Embryonic facial prominence (tissue), 1 donor: ENCODE results near the gene CREBRF.
"Not testable (repeated sequence)": the region's sequence is repeated elsewhere in the genome, so short reads cannot be mapped to it uniquely, and the experiment has no call there.

Source experiments
- DNase-seq: peaks from one replicate; pipeline ENCODE4 v3.0.0-alpha.2; 2016; ENCODE audit errors: extremely low spot score

CREBRF gene

GRCh38 chr5:173035904-173036707, 20.0 kb upstream of the CREBRF start:
- no peak for DNase-seq

- no peak for DNase-seq
These were observed 17.0 kb upstream of the CREBRF start for GRCh38 chr5:173039188-173039587.

DNA sequence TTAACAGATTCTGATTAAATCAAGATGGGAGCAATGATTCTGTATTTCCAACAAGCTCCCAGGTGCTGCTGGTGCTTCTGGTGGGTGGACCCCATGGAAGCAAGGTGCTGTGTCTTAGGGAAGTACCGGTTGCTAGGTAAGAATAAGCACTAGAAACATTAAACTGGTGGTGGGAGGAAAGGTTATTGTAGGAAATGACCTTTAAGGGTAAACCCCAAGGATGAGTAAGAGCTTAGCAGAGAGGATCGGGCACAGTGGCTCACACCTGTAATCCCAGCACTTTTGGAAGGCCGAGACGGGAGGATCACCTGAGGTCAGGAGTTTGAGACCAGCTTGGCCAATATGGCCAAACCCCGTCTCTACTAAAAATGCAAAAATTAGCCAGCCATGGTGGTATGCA, 16.2 kb upstream of the CREBRF start:
- DNase-seq, result no peak

DNA sequence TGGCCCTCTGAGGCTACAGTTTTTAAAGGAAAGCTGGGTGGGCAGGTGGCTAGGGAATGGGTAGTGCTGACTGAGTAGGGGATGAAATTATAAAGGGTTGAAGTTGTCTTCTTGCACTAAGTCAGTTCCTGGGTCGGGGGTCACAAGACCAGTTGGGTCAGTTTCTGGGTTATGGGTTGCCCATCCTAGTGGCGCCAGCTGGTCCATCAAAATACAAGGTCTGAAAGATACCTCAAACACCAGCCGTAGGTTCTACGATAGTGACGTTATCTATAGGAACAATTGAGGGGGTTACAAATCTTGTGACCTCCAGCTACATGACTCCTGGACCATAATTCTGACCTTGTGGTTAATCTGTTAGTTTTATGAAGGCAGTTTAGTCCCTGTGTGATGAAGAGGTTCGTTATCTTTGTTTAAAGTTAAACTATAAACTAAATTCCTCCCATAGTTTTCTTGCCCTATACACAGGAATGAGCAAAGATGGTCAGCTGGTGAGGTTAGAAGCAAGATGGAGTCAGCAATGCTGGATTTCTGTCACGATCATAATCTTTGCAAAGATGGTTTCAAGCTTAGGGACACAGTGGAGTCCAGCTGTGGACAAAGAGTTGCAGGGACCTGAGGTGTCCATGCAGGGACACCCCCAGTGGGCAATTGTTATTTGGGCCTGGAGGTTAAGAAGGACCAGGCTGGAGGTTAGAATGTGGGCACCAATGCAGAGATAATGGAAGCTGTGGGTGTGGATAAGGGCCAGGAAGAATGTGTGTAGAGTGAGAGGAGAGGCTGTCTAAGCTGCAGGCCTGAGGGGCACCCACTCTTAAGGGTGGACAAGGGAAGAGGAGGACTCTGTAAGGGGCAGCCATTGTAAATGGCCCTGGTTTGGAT, 14.0 kb upstream of the CREBRF start:
- no peak for DNase-seq

GRCh38 chr5:173042763-173043107, 13.4 kb upstream of the CREBRF start:
- DNase-seq, result no peak

GRCh38 chr5:173045474-173045873, 10.7 kb upstream of the CREBRF start:
- DNase-seq, result no peak

- DNase-seq, result not testable (repeated sequence)
These were observed 8.9 kb upstream of the CREBRF start for GRCh38 chr5:173047096-173047837.

DNA sequence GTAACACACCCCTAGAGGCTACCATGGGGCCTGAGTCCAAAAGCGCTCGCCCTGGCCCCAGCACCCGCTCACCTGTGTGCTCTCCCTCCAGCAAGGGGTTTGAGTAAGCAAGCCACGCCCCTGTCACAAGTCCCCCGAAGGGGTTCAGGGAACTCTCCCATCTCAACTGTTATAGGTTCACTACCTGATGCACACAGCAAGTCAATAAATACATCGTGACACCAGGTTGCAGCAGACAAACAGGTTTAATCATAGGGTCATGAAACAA, 8.4 kb upstream of the CREBRF start:
- DNase-seq, result no peak

GRCh38 chr5:173050791-173051190, 5.4 kb upstream of the CREBRF start:
- DNase-seq, result no peak

GRCh38 chr5:173051746-173052145, 4.4 kb upstream of the CREBRF start:
- DNase-seq, result no peak

DNA sequence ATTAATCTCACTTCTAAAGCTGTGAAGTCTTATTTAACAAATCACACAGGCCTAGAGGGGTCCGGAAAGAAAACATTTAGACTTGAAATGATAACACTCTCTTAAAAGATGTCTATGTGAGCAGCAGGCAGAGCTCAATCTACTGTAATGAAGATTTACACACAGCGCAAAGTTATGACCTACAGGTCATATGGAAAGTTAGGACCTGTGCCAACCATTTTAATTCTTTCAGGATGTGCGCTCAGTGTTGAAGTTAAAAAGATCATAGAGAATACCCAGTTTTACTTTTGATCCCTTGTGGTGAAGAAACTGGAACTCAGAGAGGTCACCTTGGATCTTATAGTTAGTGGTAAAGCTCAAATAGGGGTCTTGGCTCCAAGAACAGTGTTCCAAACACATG, 3.1 kb upstream of the CREBRF start:
- no peak for DNase-seq

DNA sequence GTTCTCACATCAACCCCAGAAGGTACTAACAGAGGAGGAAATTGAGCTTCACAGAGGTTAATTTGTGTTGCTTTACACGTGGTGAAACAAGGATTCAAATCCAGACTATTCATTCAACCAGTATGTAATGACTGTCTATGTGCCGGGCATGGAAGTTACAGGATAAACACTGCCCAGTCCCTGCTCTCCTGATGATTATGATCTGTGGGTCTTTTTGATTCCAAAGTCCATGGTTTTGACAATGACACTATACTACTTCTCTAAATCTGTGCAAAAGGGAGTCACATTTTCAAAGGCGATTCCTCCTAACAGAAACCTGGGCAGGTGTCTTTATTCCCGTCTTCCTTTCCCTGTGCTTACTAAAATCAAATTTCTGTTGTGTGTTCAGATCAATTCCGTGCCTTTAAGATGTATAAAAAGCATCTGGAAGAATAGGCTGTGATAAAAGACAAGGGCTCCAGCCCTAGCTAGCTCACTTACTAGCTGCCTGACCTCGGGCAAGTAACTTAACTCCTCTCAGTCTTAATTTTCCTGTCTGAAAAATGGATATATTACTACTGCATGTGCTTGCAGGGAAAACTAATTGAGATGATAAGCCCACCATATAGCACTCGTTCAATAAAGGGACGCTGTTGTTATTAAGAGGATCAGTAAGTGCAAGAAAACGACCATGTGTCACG, 970 bp upstream of the CREBRF start:
- DNase-seq, result no peak

GRCh38 chr5:173055722-173055982, 500 bp upstream of the CREBRF start:
- DNase-seq, result no peak

DNA sequence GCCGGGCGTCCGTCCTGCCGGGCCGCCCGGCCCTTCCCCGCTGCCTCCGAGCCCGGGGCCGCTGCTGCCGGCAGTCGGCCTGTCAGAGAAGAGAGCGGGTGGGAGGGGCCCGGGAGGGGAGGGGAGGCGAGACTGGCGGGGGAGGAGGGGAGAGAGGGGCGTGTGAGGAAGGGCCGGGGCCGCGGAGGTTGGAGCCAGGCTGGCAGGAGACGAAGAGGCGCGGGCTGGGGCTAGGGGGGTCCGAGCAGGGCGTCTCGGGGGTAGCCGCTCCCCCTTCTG, 570 bp downstream of the CREBRF start:
- peak; percentile 66 for DNase-seq

GRCh38 chr5:173057062-173057924, 1.1 kb downstream of the CREBRF start:
- peak; percentile 91 for DNase-seq

DNA sequence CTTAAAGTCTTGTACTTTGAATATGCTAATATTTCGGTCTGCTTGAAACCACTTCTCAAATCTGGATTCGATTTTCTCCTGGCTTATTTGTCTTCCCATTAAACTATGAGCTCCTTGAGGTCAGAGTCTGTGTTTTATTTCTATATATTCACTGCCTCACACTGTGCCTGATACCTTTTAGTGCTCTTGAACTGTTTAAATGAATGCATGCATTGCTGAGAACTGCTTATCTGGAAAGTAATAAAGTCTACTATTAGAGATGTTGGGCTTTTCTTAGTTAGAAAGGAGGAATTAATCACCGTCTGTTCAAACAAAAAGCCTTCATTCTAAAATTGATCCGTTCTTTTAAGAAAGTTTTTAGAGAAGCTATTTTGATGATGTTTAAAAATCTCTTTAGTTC, 6.0 kb downstream of the CREBRF start:
- DNase-seq, result no peak

DNA sequence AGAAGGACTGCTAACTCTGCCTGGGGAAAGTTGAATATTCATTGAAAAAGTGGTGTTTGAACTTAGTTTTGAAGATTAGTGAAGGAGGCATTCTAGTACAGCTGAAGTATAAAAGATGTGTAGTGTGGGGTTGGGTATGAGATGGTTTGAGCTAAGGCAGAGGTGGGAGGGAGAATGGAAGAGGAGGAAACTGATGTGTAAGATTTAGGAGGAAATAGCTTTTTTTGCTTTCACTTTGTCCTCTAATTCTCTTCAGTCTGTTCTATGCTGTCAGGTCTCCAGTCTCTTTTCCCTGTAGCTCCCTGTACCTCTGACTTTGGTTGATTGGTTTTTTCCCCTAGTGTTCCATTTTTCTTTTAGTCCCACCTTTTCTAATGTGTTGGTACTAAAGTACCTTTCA, 9.0 kb downstream of the CREBRF start:
- no peak for DNase-seq

DNA sequence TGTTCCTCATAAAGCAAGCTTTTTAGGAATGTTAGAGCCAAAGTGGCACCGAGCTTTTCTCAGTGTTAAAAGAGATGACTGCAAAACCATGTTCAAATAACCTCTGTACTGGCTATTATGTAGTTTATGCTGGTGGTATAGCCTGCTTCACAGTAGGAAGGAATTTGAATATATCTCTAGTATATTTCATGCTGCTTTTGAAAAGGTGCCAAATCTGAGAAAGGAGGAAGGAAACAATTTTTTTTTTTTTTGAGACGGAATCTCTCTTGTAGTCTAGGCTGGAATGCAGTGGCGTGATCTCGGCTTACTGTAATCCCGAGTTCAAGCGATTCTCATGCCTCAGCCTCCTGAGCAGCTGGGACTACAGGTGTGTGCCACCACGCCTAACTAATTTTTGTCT, 13.5 kb downstream of the CREBRF start:
- DNase-seq, result no peak

DNA sequence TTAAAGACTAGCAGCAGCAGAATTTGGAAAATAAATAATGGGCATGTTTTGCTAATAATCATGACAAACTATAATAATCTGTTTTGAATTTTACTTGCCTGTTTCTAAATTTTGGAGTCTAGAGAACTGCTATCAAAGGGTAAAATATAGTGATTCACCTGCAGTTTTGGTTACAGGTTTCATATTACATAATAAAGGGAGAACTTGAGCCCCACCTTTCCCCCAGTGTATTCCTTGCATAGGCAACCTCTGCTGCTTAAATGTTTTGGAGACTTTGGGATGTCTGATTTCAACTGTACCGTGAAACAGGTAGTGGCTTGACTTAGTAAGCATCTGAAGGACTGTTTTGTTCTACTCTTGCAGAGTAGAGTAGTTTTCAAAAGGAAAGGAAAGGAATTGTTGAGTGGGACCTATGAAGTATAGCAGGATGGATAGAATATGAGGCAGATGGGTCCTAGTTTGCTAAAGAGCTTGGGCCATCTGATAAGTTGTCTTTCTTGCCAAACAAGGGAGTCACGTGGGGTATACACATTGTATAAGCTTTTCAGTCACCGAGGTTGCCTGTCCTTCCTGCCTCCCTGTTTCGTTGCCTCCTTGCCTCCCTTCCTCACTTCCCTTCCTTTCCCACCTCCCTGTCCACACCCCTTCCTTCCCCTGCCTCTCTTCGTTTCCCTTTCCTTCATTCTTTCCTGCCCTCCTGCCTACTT, 19.1 kb downstream of the CREBRF start:
- no peak for DNase-seq

DNA sequence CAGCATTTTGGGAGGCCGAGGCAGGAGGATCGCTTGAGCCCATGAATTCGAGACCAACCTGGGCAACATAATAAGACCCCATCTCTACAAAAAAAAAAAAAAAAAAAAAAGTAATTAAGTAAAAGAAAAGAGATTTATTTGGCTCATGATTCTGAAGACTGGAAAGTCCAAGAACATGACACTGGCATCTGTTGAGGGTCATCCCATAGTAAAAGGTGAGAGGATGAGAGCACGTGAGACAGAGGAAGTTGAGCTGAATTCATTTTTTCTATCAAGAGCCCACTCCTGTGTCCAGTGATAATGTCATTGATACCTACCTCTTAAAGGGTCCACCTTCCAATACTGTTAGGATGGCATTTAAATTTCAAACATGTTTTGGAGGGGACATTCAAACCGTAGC, 19.8 kb downstream of the CREBRF start:
- DNase-seq, result no peak

DNA sequence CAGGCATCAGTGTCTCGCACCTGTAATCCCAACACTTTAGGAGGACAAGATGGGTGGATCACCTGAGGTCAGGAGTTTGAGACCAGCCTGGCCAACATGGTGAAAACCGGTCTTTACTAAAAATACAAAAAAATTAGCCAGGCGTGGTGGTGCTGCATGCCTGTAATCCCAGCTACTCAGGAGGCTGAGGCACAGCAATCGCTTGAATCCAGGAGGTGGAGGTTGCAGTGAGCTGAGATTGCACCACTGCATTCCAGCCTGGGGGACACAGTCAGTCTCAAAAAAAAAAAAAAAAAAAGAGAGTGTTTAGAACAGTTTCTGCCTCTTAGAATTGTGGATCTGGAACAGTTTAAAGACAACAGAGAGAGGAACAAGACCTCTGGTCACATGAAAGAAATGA, 20.3 kb downstream of the CREBRF start:
- not testable (repeated sequence) for DNase-seq
